Activated CD4-positive, CD25-positive, alpha-beta regulatory T cell treated with anti-CD3 and anti-CD28 coated beads, Interleukin-2, amount 50 U/mL, for 24 hours (primary cell): Measurements from ENCODE around the gene SLFN12L.
A peak's percentile ranks its signal among the peaks of the same experiment; 100 is the strongest.
"Not testable (repeated sequence)": the region's sequence is repeated elsewhere in the genome, so short reads cannot be mapped to it uniquely, and the experiment has no call there.

Experiments used
- ATAC-seq, 2 donors: fragments of 150-1000 bp; cut with Tn5 transposase; one replicate each; pipeline ENCODE4 v1.10.0; 2021; ENCODE audit warnings: mild to moderate bottlenecking in 1 of 2, moderate library complexity in 1 of 2

Gene SLFN12L

GRCh38 chr17:35537601-35538141, at the start of gene SLFN12L:
Gene SLFN12L (minus strand): TSS chr17:35537678. CDS start chr17:35522364, 15,314 bp downstream.
- peak; percentile 58 to 62 for ATAC-seq

- no peak for ATAC-seq
Measured at GRCh38 chr17:35586569-35587073, 49.1 kb upstream of the SLFN12L start.

- ATAC-seq = no peak
Measured at GRCh38 chr17:35584061-35584460, 46.6 kb upstream of the SLFN12L start.

DNA sequence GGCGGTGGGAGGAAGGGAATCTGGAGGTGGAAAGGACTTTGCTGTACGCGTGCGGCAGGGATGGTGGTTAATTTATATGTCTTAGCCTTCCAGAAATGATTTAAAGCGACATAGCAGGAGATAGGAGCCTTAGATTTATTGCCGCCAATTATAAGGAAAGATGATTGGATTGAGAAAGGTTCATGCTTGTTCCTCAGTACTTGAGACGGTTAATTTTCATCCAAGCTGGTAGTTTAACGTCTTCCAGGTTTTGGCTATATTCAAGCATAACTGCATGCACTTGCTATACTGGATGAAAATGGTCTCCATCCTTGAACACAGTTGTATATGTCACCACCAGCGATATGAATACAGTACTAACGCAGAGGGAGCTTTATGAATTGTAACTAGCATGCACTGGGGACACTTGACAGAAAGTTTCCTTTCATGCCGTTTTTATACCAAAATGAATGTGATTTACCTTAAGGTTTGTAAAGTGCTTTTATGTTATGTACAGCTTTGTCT, 41.5 kb upstream of the SLFN12L start:
- ATAC-seq = no peak

- ATAC-seq = peak; percentile 98
Measured at GRCh38 chr17:35578197-35578928, 40.9 kb upstream of the SLFN12L start, which contains the start of gene PEX12. Gene PEX12 (minus strand): TSS chr17:35578571. CDS start chr17:35578021, 550 bp downstream.

DNA sequence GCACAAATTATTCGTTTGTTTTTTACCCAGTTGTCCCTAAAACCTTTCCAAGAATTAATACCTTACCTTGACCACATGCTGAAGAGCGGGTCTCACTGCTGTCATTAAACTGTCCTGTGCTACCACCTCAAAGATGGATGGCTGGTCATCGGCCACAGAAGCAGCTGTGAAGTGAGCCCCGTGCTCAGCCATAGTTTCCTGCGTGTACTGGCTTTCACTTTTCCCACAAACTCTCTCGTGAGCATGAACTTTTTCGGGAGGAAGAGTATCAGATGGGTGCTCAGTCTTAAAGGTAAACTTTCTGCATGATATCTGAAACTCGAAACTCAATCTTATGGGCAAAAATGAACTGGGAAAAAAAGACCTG, 40.3 kb upstream of the SLFN12L start:
- ATAC-seq = no peak

DNA sequence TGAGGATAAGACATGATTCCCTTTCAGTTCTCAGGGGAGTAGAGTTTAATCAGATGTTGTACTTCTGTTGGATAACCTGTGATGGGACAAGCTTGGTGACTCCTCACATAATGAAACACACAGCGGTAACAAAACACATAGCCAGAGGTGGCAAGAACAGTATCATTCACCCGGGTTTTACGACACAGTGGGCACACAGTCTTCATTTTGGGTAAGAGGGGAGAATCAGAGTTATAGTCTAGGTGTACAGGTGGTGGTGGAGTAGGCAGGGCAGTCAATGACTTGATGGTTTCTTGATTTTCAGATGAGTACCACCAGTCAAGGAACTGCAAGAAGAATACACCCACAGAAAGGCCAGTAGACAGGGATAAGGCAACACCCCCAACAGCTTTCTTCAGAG, 38.3 kb upstream of the SLFN12L start:
- ATAC-seq = no peak

DNA sequence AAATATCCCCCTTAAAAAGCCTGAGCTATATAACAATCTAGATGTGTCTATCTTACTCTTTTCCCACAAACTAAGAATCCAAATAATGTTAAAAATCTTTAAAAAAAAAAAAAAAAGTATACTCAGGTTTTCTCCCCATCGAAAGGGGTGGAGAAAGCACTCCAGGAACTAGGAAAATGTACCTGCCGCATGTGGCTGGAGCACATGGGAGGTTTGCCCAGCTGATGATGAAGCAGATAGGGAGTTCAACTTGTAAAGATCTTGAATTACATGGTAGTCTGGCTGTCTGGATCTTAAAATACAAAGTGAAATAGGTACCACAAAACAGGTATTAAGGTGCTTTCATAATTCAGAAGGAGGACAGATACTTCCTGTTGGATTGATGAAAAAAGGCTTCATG, 31.9 kb upstream of the SLFN12L start:
- ATAC-seq = no peak

GRCh38 chr17:35568561-35568960, 31.1 kb upstream of the SLFN12L start:
- ATAC-seq = peak; percentile 58 to 61

GRCh38 chr17:35566968-35567367, 29.5 kb upstream of the SLFN12L start:
- no peak for ATAC-seq

GRCh38 chr17:35563181-35563580, 25.7 kb upstream of the SLFN12L start:
- ATAC-seq = not testable (repeated sequence)

- peak in 1 of 2 donors; percentile 17 for ATAC-seq
Measured at GRCh38 chr17:35560703-35561102, 23.2 kb upstream of the SLFN12L start, which contains the start of gene SLFN14. Gene SLFN14 (minus strand): TSS chr17:35560819. CDS start chr17:35558062, 2,757 bp downstream.

DNA sequence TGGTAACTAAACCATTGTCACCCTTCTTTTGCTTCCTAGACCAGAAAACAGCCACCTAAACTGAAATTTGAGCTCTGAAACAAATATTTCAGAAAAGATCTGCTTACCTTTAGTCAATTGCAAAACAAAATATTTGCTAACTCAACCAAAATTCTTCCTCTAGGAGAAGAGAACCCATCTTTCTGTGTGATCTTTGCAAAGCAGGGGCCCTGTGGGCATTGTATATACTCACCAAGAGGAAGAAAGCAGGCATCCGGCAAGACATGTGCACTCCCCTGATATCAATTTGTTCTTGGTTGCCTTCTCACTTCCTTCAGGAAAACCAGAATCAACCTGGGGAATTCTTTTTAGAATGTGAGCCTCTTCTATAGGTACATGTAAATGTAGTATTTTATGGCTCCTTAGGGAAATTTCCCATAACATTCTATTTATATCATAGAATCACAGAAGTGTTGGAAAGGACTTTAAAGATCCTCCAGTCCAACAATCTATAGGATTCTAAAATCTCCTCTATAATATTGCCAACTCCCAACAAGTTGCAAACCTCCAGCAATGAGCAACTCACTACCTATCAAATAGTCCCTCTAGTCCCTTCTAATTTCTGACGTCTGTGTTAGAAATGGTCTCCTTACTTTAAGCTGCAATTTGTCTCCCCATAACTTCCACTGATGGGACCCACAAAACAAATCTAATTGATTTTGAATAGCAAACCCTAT, 22.2 kb upstream of the SLFN12L start:
- ATAC-seq = no peak

- ATAC-seq = no peak
Measured at GRCh38 chr17:35557353-35557752, 19.9 kb upstream of the SLFN12L start.

DNA sequence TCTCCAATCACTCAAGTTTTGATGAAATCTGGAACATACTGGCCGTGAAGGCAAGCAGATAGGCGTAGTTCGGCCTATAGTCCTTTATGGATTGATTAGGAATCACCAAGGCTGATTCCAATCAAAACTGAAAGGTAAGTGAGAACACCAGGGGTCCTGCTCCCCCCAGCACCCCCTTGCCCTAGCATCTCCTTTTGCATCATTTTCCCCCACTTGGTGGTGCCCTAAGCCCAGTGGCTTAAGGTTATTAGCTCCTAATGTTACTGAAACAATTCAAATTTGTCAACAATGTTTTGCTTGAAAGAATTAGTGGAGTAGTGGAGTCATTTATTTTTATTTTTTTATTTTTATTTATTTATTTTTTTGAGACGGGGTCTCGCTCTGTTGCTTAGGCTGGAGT, 18.2 kb upstream of the SLFN12L start:
- no peak for ATAC-seq

GRCh38 chr17:35554668-35555067, 17.2 kb upstream of the SLFN12L start:
- ATAC-seq = peak; percentile 74 to 84

- no peak for ATAC-seq
Measured at GRCh38 chr17:35553310-35553709, 15.8 kb upstream of the SLFN12L start.

DNA sequence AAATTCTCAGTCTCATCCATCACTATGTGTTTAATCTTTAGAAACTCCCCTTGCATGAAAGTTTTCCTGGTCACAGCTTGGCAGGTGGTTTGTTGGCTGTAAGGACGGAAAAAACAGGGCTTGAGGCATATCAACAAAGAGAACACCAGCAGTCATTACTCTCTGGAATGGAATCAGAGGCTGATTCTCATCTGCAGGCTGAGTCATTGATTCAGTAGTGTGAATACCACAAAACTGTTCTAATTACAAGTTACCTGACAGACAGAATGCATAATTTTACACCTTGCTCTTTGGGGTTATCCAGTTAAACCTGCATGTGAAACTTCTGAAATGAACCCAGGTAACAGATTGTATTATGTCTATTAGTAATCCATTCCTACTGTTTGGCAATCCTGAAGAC, 11.5 kb upstream of the SLFN12L start:
- ATAC-seq = peak; percentile 17 to 70

DNA sequence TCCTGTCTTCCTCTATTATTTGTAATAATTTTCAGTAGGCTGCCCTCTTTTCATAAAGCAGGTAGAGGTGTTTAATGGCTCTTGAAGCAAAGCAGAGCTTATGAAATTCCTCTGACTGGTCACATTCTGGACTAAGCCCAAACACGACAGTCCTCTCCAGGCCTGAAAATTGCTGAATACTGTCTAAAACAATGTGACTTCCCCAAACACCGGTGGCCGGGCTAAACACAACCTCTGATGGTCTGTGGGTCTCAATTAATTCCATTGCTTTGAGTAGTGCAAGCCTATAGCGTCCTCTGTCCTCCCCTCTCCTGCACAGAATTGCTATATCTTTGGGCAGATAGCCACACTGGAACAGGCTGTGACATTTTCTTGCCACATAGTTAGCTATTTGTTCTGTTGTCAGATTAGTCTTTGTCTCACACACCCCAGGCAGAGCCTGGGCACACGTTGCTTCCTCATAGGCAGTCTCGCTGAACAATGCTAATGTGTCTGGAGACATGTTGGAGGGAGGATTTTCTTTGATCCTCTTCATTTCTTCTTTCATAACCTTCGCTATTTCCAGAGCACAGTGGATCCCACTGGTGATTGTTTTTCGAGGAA, 10.8 kb upstream of the SLFN12L start:
- no peak for ATAC-seq

- ATAC-seq = no peak
Measured at GRCh38 chr17:35546487-35546886, 9.0 kb upstream of the SLFN12L start.

DNA sequence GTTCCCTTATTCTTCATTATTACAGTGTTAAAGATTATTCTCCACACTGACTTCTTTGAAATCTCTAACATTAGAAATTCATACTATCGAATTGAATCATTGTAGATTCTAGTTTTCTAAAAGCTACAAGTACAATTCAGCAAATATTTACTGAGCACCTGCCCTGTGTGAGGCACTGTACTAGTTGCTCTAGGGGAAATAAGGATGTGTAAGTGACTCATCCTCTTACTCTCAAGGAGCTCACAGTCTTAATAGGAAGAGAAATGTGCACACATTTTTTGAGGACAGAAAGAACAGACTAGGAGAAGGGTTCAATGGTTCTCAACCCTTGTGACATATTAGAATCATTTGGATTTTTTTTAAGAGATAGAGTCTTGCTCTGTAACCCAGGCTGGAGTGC, 7.7 kb upstream of the SLFN12L start:
- ATAC-seq = no peak

DNA sequence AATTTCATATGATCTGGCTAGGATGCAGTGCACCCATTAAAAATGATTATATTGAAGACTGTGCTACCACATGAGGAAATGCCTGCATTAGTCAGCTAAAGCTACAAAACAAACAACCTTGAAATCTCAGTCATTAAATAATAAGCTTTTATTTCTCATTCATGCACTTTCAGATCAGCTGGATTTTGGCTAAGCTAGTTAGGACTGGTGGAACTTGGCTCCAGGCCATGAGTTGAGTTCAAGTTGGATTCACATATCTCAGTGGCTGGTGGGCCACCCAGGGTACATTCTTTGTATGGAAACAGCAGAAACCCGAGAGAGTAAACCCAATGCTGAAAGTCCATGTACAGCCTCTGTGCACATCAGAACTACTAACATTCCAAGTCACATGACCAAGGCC, 6.4 kb upstream of the SLFN12L start:
- no peak for ATAC-seq

DNA sequence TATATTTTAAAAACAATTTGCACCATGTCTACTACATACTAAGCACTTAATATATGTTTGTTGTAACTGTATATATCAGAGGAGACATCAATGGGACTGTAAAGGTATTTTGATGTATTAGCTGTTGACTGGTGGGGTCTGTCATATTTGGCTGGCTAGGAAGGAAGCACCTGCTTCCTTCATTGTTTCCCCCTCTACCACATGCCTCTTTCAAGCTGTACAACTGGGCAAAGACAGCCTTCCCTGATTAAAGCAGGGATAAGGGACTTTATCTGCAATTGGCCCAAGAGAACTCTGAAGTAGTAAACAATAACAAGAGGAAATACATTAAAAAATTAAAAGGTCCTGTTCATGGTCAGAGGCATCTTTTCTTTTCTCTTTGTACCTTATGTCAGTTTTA, 5.5 kb upstream of the SLFN12L start:
- ATAC-seq = no peak
